KOPT-K1 (cell line): ENCODE results near the gene FAM83F.
"Not testable (repeated sequence)": the region's sequence is repeated elsewhere in the genome, so short reads cannot be mapped to it uniquely, and the experiment has no call there.

Experiments
- H3K27ac ChIP-seq: fragments of 200-600 bp; sonication (generic); 2 replicates; pipeline ENCODE4 v1.5.1; 2016; ENCODE audit warnings: antibody characterized with exemption, mild to moderate bottlenecking, low read depth, low read length; ENCODE audit not compliant: poor library complexity, severe bottlenecking
- H3K36me3 ChIP-seq: fragments of 200-600 bp; sonication (generic); 2 replicates; pipeline ENCODE4 v1.5.1; 2017; ENCODE audit warnings: antibody characterized with exemption, mild to moderate bottlenecking, low read length, moderate library complexity; ENCODE audit not compliant: insufficient read depth
- H3K9me3 ChIP-seq: fragments of 200-600 bp; sonication (generic); 2 replicates; pipeline ENCODE4 v1.5.1; 2017; ENCODE audit warnings: antibody characterized with exemption, low read length, mild to moderate bottlenecking; ENCODE audit not compliant: insufficient read depth, poor library complexity, severe bottlenecking

FAM83F gene

GRCh38 chr22:39994566-39995392 lies at the start of gene FAM83F:
FAM83F (plus strand) TSS chr22:39994954; CDS start chr22:39995043, 89 bp downstream.
- Histone ChIP-seq H3K9me3 (no peaks in the 10 kb centered on the region), H3K36me3 (no peaks in the 10 kb centered on the region), H3K27ac (no peak within 1 kb of the TSS)

- H3K27ac ChIP-seq, result peak overlapping the region; percentile 99
- no peaks in the 10 kb centered on the region for H3K9me3 ChIP-seq
- H3K36me3 ChIP-seq, result peaks cover 50% of the 10 kb centered on the region
Measured at GRCh38 chr22:39946126-39946502, 48.6 kb upstream of the FAM83F start.

- H3K9me3 ChIP-seq, result no peaks in the 10 kb centered on the region
- peak overlapping the region; percentile 99 for H3K27ac ChIP-seq
- H3K36me3 ChIP-seq, result peaks cover 48% of the 10 kb centered on the region
Measured at GRCh38 chr22:39946503-39947219, 48.1 kb upstream of the FAM83F start.

GRCh38 chr22:39947220-39948216 lies 47.2 kb upstream of the FAM83F start:
- H3K36me3 ChIP-seq, result peaks cover 48% of the 10 kb centered on the region
- no peaks in the 10 kb centered on the region for H3K9me3 ChIP-seq
- H3K27ac ChIP-seq, result peak overlapping the region; percentile 99

GRCh38 chr22:39949964-39950737 lies 44.6 kb upstream of the FAM83F start:
- H3K36me3 ChIP-seq, result peaks cover 66% of the 10 kb centered on the region
- H3K9me3 ChIP-seq, result no peaks in the 10 kb centered on the region
- peak overlapping the region; percentile 99 for H3K27ac ChIP-seq

GRCh38 chr22:39951603-39952293 lies 43.0 kb upstream of the FAM83F start:
- peaks cover 77% of the 10 kb centered on the region for H3K36me3 ChIP-seq
- H3K9me3 ChIP-seq, result not testable (repeated sequence)
- H3K27ac ChIP-seq, result peak overlapping the region; percentile 99

- peak overlapping the region; percentile 99 for H3K27ac ChIP-seq
- no peaks in the 10 kb centered on the region for H3K9me3 ChIP-seq
- H3K36me3 ChIP-seq, result peaks cover 77% of the 10 kb centered on the region
Measured at GRCh38 chr22:39952347-39952746, 42.4 kb upstream of the FAM83F start.

- H3K36me3 ChIP-seq, result peaks cover 77% of the 10 kb centered on the region
- H3K27ac ChIP-seq, result peak overlapping the region; percentile 99
- no peaks in the 10 kb centered on the region for H3K9me3 ChIP-seq
Measured at GRCh38 chr22:39953101-39953500, 41.7 kb upstream of the FAM83F start.

- H3K27ac ChIP-seq, result peak overlapping the region; percentile 99
- H3K9me3 ChIP-seq, result no peaks in the 10 kb centered on the region
- peaks cover 77% of the 10 kb centered on the region for H3K36me3 ChIP-seq
Measured at GRCh38 chr22:39954584-39955055, 40.1 kb upstream of the FAM83F start.

GRCh38 chr22:39955675-39956074 lies 39.1 kb upstream of the FAM83F start:
- H3K36me3 ChIP-seq, result peaks cover 78% of the 10 kb centered on the region
- peak overlapping the region; percentile 99 for H3K27ac ChIP-seq
- H3K9me3 ChIP-seq, result no peaks in the 10 kb centered on the region

- Histone ChIP-seq H3K36me3 (peaks cover 92% of the 10 kb centered on the region), H3K9me3 (no peaks in the 10 kb centered on the region), H3K27ac (peak overlapping the region; percentile 99)
Measured at GRCh38 chr22:39956932-39957664, 37.7 kb upstream of the FAM83F start.

- peak overlapping the region; percentile 99 for H3K27ac ChIP-seq
- no peaks in the 10 kb centered on the region for H3K9me3 ChIP-seq
- peaks cover 100% of the 10 kb centered on the region for H3K36me3 ChIP-seq
Measured at GRCh38 chr22:39958009-39958711, 36.6 kb upstream of the FAM83F start.
